Measurements from ENCODE around the gene ARHGAP44. TPM values are rescaled to one million over a fixed set of nuclear protein-coding genes. Genes with fewer than 3 reads are reported as not detected.

Gene ARHGAP44
- total and polyA plus RNA-seq, 4 donors, result 12.1 to 37.5 (median 20.2) TPM

DNA sequence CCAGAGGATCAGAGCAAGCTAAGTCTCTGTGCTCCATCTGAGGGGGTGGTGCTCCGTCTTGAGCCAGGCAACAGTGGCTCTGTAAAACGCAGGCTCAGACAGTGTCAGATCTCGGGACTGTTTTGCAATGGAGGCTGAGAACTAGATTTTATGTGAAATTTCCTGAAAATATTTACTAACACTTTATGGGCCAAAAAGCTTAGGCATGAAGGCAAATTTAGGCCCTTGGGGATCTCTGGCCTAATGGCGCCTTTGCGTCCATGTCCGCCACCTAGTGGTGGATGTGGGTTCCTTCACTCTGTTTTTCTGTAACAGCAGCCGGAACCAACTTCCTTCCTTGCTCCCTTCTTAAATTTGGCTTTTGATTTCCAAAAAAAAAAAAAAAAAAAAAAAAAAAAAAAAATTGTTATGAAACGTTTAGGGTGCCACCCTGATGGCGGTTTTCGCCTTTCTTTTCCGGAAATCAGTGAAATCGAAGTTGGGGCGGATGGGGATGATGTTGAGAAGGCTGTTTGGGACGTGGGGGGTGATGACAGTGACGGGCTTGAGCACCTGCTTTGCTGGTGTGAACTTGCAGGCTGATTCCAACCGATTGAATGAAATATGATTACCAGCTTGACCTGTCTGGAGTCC is 242.5 kb downstream of the ARHGAP44 start:
- TF ChIP-seq, protein P1, sequence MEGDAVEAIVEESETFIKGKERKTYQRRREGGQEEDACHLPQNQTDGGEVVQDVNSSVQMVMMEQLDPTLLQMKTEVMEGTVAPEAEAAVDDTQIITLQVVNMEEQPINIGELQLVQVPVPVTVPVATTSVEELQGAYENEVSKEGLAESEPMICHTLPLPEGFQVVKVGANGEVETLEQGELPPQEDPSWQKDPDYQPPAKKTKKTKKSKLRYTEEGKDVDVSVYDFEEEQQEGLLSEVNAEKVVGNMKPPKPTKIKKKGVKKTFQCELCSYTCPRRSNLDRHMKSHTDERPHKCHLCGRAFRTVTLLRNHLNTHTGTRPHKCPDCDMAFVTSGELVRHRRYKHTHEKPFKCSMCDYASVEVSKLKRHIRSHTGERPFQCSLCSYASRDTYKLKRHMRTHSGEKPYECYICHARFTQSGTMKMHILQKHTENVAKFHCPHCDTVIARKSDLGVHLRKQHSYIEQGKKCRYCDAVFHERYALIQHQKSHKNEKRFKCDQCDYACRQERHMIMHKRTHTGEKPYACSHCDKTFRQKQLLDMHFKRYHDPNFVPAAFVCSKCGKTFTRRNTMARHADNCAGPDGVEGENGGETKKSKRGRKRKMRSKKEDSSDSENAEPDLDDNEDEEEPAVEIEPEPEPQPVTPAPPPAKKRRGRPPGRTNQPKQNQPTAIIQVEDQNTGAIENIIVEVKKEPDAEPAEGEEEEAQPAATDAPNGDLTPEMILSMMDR (IDR thresholded peaks at IDR 0.05; ENCODE audit: control extremely low read depth, extremely low read depth), result peak; percentile 36
- H3K27me3 ChIP-seq (ENCODE audit: control insufficient read depth in 3 of 3, insufficient read depth in 3 of 3, low read length in 2 of 3), result no peaks in the 10 kb centered on the region
- WGBS, 2 donors, result 41 to 42% methylated on average over 16 of the region's 16 CpGs
- peaks cover 0 to 3% (median under 1%) of the 10 kb centered on the region in 4 donors for H3K9me3 ChIP-seq (ENCODE audit: control insufficient read depth in 4 of 4, insufficient read depth in 3 of 4, low read length in 3 of 4)
- no peak overlapping the region for H3K4me3 ChIP-seq
- peak; percentile 53 to 59 (median 59) for DNase-seq
- H3K9ac ChIP-seq (ENCODE audit: insufficient read depth in 1 of 2, low read length in 2 of 2), result no peak overlapping the region
- H3K36me3 ChIP-seq (ENCODE audit: control insufficient read depth in 4 of 4, insufficient read depth in 4 of 4, low read length in 4 of 4), result no peaks in the 10 kb centered on the region
- H3K27ac ChIP-seq (ENCODE audit: low read depth in 1 of 2, low read length in 1 of 2), result no peak overlapping the region
- ATAC-seq (ENCODE audit: insufficient read depth, low FRiP score), result peak; percentile 76
- peaks cover 0 to 18% (median 10%) of the 10 kb centered on the region in 5 donors for H3K4me1 ChIP-seq (ENCODE audit: control insufficient read depth in 5 of 5, insufficient read depth in 5 of 5, low read length in 5 of 5)

DNA sequence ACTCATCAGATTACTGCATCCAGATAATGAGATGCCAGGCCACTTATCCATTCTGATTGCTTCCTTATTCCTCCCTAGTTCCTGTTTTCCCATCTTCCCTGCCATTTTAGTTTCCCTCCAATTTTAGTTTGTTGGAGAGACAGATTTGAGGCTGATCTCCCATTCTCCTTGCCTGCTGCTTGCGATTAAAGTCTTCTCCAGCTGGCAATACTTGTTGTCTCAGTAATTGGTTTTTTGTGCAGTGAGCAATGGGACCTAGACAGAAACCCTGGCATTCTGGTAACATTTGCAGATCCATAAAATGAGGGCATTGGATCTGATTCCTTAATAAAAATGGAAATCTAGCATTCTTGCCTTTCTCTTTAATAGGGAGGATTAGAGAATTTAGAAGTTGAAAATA is 246.1 kb downstream of the ARHGAP44 start:
- H3K4me3 ChIP-seq, result no peak overlapping the region
- 96 to 97% methylated on average over 1 of the region's 1 CpG for WGBS, 2 donors
- peaks cover 0 to 4% (median under 1%) of the 10 kb centered on the region in 4 donors for H3K9me3 ChIP-seq (ENCODE audit: control insufficient read depth in 4 of 4, insufficient read depth in 3 of 4, low read length in 3 of 4)
- H3K4me1 ChIP-seq (ENCODE audit: control insufficient read depth in 5 of 5, insufficient read depth in 5 of 5, low read length in 5 of 5), result peaks cover 0 to 10% (median 6%) of the 10 kb centered on the region in 5 donors
- no peak overlapping the region for H3K27ac ChIP-seq (ENCODE audit: low read depth in 1 of 2, low read length in 1 of 2)
- peaks cover 0 to 4% (median 4%) of the 10 kb centered on the region in 3 donors for H3K27me3 ChIP-seq (ENCODE audit: control insufficient read depth in 3 of 3, insufficient read depth in 3 of 3, low read length in 2 of 3)
- DNase-seq (no peak), ATAC-seq (ENCODE audit: insufficient read depth, low FRiP score) (no peak)
- H3K9ac ChIP-seq (ENCODE audit: insufficient read depth in 1 of 2, low read length in 2 of 2), result no peak overlapping the region
- TF ChIP-seq, protein P1 (IDR thresholded peaks at IDR 0.05; ENCODE audit: control extremely low read depth, extremely low read depth), result no peak
- H3K36me3 ChIP-seq (ENCODE audit: control insufficient read depth in 4 of 4, insufficient read depth in 4 of 4, low read length in 4 of 4), result no peaks in the 10 kb centered on the region

DNA sequence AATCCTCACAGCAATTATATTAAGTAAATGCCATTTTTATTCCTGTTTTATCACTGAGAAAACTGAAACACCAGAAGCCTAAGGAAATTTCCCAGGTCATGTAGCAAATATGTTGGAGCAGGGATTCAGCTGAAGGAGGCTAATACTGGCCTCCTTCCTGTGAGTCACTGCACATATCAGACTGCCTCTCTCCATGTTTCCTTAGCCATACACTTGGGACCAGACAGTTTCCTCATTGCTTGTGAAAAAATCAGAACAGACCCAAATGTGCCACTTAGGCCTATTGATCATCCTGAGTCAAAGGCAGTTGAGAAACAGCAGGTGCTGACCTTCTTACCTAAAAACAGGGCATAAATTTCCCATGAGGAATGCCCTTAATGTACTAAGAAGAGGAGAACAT is 247.5 kb downstream of the ARHGAP44 start:
- Histone ChIP-seq H3K9ac (ENCODE audit: insufficient read depth in 1 of 2, low read length in 2 of 2) (no peak overlapping the region), H3K4me1 (ENCODE audit: control insufficient read depth in 5 of 5, insufficient read depth in 5 of 5, low read length in 5 of 5) (peaks cover 0 to 2% (median 0%) of the 10 kb centered on the region in 5 donors), H3K9me3 (ENCODE audit: control insufficient read depth in 4 of 4, insufficient read depth in 3 of 4, low read length in 3 of 4) (peaks cover 0 to 4% (median under 1%) of the 10 kb centered on the region in 4 donors), H3K4me3 (no peak overlapping the region), H3K27me3 (ENCODE audit: control insufficient read depth in 3 of 3, insufficient read depth in 3 of 3, low read length in 2 of 3) (peaks cover 0 to 13% (median 4%) of the 10 kb centered on the region in 3 donors), H3K36me3 (ENCODE audit: control insufficient read depth in 4 of 4, insufficient read depth in 4 of 4, low read length in 4 of 4) (no peaks in the 10 kb centered on the region), H3K27ac (ENCODE audit: low read depth in 1 of 2, low read length in 1 of 2) (no peak overlapping the region)
- ATAC-seq (ENCODE audit: insufficient read depth, low FRiP score), result no peak
- DNase-seq, result no peak
- TF ChIP-seq, protein P1 (IDR thresholded peaks at IDR 0.05; ENCODE audit: control extremely low read depth, extremely low read depth), result no peak
